ENCODE results near the gene SEC31B.

DNA sequence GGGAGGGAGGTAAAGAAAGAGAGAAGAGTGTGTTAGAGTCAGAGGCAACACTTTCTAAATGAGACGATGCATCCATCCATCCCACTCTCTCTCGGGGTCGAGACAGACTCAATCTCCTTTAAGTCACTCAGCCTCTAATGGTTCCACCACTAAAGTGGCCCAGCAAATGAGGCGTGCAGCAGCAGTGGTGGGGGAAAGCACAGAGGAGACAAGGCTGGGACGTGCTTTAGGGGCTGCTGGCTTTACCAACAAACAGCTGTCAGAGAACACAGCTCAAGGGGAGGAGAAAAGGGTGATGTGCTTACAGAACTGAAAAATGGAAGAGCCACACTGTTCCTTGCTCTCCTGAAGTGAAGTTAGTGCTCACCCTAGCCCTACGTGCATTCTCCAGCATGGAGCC, 4.5 kb upstream of the SEC31B start:
- TF ChIP-seq, protein P1, sequence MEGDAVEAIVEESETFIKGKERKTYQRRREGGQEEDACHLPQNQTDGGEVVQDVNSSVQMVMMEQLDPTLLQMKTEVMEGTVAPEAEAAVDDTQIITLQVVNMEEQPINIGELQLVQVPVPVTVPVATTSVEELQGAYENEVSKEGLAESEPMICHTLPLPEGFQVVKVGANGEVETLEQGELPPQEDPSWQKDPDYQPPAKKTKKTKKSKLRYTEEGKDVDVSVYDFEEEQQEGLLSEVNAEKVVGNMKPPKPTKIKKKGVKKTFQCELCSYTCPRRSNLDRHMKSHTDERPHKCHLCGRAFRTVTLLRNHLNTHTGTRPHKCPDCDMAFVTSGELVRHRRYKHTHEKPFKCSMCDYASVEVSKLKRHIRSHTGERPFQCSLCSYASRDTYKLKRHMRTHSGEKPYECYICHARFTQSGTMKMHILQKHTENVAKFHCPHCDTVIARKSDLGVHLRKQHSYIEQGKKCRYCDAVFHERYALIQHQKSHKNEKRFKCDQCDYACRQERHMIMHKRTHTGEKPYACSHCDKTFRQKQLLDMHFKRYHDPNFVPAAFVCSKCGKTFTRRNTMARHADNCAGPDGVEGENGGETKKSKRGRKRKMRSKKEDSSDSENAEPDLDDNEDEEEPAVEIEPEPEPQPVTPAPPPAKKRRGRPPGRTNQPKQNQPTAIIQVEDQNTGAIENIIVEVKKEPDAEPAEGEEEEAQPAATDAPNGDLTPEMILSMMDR (IDR thresholded peaks at IDR 0.05): no peak
- TF ChIP-seq POLR2A (IDR thresholded peaks at IDR 0.05): no peak

Measured in Peyer's patch (tissue), 4 donors.